Measurements from ENCODE around the gene HM13. TPM values are rescaled to one million over a fixed set of nuclear protein-coding genes. Genes with fewer than 3 reads are reported as not detected.
A peak's percentile ranks its signal among the peaks of the same experiment; 100 is the strongest.

HM13 gene
- total and polyA plus RNA-seq, 2 of the 13 experiments (the other 11 are each of a cell fraction or from before 2014, with no cell fraction given): 118 to 243 TPM

GRCh38 chr20:31543966-31544598, 29.8 kb downstream of the HM13 start (continued):
- TF ChIP-seq, protein P1, sequence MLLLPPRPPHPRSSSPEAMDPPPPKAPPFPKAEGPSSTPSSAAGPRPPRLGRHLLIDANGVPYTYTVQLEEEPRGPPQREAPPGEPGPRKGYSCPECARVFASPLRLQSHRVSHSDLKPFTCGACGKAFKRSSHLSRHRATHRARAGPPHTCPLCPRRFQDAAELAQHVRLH (CRISPR knock-in tag; IDR thresholded peaks at IDR 0.05; ENCODE audit: borderline replicate concordance, low read depth): no peak
- TF ChIP-seq JARID2 (CRISPR knock-in tag; IDR thresholded peaks at IDR 0.05; ENCODE audit: insufficient replicate concordance): no peak
- TF ChIP-seq ATAD3A (CRISPR knock-in tag; IDR thresholded peaks at IDR 0.05): no peak
- no peak for TF ChIP-seq JDP2 (CRISPR knock-in tag; IDR thresholded peaks at IDR 0.05; ENCODE audit: borderline replicate concordance)
- TF ChIP-seq, protein P2, sequence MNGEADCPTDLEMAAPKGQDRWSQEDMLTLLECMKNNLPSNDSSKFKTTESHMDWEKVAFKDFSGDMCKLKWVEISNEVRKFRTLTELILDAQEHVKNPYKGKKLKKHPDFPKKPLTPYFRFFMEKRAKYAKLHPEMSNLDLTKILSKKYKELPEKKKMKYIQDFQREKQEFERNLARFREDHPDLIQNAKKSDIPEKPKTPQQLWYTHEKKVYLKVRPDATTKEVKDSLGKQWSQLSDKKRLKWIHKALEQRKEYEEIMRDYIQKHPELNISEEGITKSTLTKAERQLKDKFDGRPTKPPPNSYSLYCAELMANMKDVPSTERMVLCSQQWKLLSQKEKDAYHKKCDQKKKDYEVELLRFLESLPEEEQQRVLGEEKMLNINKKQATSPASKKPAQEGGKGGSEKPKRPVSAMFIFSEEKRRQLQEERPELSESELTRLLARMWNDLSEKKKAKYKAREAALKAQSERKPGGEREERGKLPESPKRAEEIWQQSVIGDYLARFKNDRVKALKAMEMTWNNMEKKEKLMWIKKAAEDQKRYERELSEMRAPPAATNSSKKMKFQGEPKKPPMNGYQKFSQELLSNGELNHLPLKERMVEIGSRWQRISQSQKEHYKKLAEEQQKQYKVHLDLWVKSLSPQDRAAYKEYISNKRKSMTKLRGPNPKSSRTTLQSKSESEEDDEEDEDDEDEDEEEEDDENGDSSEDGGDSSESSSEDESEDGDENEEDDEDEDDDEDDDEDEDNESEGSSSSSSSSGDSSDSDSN (CRISPR knock-in tag; IDR thresholded peaks at IDR 0.05): no peak
- no peak for TF ChIP-seq NR2F1 (CRISPR knock-in tag; IDR thresholded peaks at IDR 0.05)
- TF ChIP-seq POLR2A (IDR thresholded peaks at IDR 0.05; ENCODE audit: insufficient read depth in 1 of 2, low read depth in 2 of 2, low read length in 2 of 2): 0 out of 4 replicates have a peak, but pooled peaks of 1 of the 2 experiments have one; percentile 23
- TF ChIP-seq KLF12 (CRISPR knock-in tag; IDR thresholded peaks at IDR 0.05; ENCODE audit: borderline replicate concordance): no peak
- peak in 1 of 2 experiments; percentile 1; a peak in 2 of 4 replicates for TF ChIP-seq MAFK (conservative IDR thresholded peaks at IDR 0.05 in 1 of 2, IDR thresholded peaks at IDR 0.05 in 1 of 2; ENCODE audit: low read length in 2 of 2)
- no peak for TF ChIP-seq TMF1 (CRISPR knock-in tag; IDR thresholded peaks at IDR 0.05; ENCODE audit: low read depth)
- no peak for TF ChIP-seq ZNF451 (CRISPR knock-in tag; IDR thresholded peaks at IDR 0.05)
- TF ChIP-seq ZNF180 (CRISPR knock-in tag; IDR thresholded peaks at IDR 0.05; ENCODE audit: borderline replicate concordance, low read depth): no peak
- TF ChIP-seq, protein P3, sequence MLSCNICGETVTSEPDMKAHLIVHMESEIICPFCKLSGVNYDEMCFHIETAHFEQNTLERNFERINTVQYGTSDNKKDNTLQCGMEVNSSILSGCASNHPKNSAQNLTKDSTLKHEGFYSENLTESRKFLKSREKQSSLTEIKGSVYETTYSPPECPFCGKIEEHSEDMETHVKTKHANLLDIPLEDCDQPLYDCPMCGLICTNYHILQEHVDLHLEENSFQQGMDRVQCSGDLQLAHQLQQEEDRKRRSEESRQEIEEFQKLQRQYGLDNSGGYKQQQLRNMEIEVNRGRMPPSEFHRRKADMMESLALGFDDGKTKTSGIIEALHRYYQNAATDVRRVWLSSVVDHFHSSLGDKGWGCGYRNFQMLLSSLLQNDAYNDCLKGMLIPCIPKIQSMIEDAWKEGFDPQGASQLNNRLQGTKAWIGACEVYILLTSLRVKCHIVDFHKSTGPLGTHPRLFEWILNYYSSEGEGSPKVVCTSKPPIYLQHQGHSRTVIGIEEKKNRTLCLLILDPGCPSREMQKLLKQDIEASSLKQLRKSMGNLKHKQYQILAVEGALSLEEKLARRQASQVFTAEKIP (CRISPR knock-in tag; IDR thresholded peaks at IDR 0.05; ENCODE audit: borderline replicate concordance): no peak
- TF ChIP-seq, protein P4, sequence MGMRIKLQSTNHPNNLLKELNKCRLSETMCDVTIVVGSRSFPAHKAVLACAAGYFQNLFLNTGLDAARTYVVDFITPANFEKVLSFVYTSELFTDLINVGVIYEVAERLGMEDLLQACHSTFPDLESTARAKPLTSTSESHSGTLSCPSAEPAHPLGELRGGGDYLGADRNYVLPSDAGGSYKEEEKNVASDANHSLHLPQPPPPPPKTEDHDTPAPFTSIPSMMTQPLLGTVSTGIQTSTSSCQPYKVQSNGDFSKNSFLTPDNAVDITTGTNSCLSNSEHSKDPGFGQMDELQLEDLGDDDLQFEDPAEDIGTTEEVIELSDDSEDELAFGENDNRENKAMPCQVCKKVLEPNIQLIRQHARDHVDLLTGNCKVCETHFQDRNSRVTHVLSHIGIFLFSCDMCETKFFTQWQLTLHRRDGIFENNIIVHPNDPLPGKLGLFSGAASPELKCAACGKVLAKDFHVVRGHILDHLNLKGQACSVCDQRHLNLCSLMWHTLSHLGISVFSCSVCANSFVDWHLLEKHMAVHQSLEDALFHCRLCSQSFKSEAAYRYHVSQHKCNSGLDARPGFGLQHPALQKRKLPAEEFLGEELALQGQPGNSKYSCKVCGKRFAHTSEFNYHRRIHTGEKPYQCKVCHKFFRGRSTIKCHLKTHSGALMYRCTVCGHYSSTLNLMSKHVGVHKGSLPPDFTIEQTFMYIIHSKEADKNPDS (CRISPR knock-in tag; IDR thresholded peaks at IDR 0.05): no peak
- TF ChIP-seq CBFB (CRISPR knock-in tag; IDR thresholded peaks at IDR 0.05): no peak
- TF ChIP-seq ZNF746 (CRISPR knock-in tag; IDR thresholded peaks at IDR 0.05): no peak
- TF ChIP-seq ZSCAN20 (CRISPR knock-in tag; IDR thresholded peaks at IDR 0.05; ENCODE audit: borderline replicate concordance): no peak
- no peak for TF ChIP-seq ZFP91 (CRISPR knock-in tag; IDR thresholded peaks at IDR 0.05; ENCODE audit: borderline replicate concordance)
- 0 out of 2 replicates have a peak, but pooled peaks have one; percentile 26 for TF ChIP-seq MED13 (CRISPR knock-in tag; IDR thresholded peaks at IDR 0.05)
- TF ChIP-seq ZNF235 (CRISPR knock-in tag; IDR thresholded peaks at IDR 0.05; ENCODE audit: borderline replicate concordance): no peak
- TF ChIP-seq ZNF101 (CRISPR knock-in tag; IDR thresholded peaks at IDR 0.05; ENCODE audit: borderline replicate concordance, low read depth): no peak
- TF ChIP-seq POLR2AphosphoS5 (IDR thresholded peaks at IDR 0.05; ENCODE audit: low read depth, low read length): no peak

Measured in HepG2 (cell line).